Gastroesophageal sphincter (tissue), 4 donors: ENCODE results near the gene MORC4. TPM values are rescaled to one million over a fixed set of nuclear protein-coding genes. Genes with fewer than 3 reads are reported as not detected.

Source experiments
- ATAC-seq: fragments of 150-250 bp; one replicate; pipeline ENCODE4 v1.9.1; 2016; ENCODE audit warnings: mild to moderate bottlenecking, moderate library complexity
- H3K27ac ChIP-seq, 4 donors: fragments of 200-600 bp; sonication (generic) in 3 of 4; 1 replicate in 3 of 4; 2 replicates in 1 of 4; pipeline ENCODE4 v1.5.1; 2016 to 2019
- H3K27me3 ChIP-seq: fragments of 200-600 bp; sonication (generic); one replicate; pipeline ENCODE4 v1.5.1; 2019
- H3K36me3 ChIP-seq, 2 donors: fragments of 200-600 bp; sonication (generic); one replicate each; pipeline ENCODE4 v1.5.1; 2019; ENCODE audit warnings: control low read depth in 1 of 2
- H3K4me1 ChIP-seq, 3 donors: fragments of 200-600 bp; sonication (generic); 1 replicate in 2 of 3; 2 replicates in 1 of 3; pipeline ENCODE4 v1.5.1; 2016 to 2019; ENCODE audit warnings: control low read depth in 2 of 3
- H3K4me3 ChIP-seq, 2 donors: fragments of 200-600 bp; sonication (generic); one replicate each; pipeline ENCODE4 v1.5.1; 2019; ENCODE audit warnings: mild to moderate bottlenecking in 1 of 2, moderate library complexity in 1 of 2
- H3K9me3 ChIP-seq, 3 donors: fragments of 200-600 bp; sonication (generic); one replicate each; pipeline ENCODE4 v1.5.1; 2017 to 2019; ENCODE audit warnings: control low read depth in 2 of 3
- EP300 ChIP-seq: sonication (generic); formaldehyde crosslinking; IDR thresholded peaks from one replicate; pipeline ENCODE4 v1.6.1; 2017; ENCODE audit warnings: antibody characterized with exemption, mild to moderate bottlenecking
- POLR2A ChIP-seq, 2 donors: fragments of 450-650 bp; IDR thresholded peaks; one replicate each; pipeline ENCODE4 v1.6.1; 2017; ENCODE audit warnings: antibody characterized with exemption in 2 of 2, mild to moderate bottlenecking in 2 of 2, moderate library complexity in 1 of 2
- POLR2AphosphoS5 ChIP-seq: sonication (generic); formaldehyde crosslinking; IDR thresholded peaks from one replicate; pipeline ENCODE4 v1.6.1; 2017; ENCODE audit warnings: antibody characterized with exemption
- WGBS, 2 donors: methylation state at CpG; one replicate each; pipeline ENCODE4 v1.1.5; 2018; ENCODE audit warnings: low coverage in 1 of 2; 5-methylcytosine and 5-hydroxymethylcytosine counted together
- total RNA-seq, 4 donors: library from RNA; depleted of rRNA; stranded (reverse); fragments of >200 nt; gene quantifications; one replicate each; pipeline ENCODE4 v1.1.0, GENCODE V29; 2016
- TF ChIP-seq, protein P1 (sequence below), 4 experiments: fragments of 200-600 bp in 2 of 4; fragments of 450-650 bp in 2 of 4; sonication (generic) in 1 of 4; IDR thresholded peaks; one replicate each; pipeline ENCODE4 v1.5.1; 2017 to 2019; ENCODE audit warnings: antibody characterized with exemption in 4 of 4, mild to moderate bottlenecking in 2 of 4, moderate library complexity in 2 of 4

Gene MORC4
- 10 to 100 TPM; 10.7 to 19.5 (median 15.4) TPM for total RNA-seq

DNA sequence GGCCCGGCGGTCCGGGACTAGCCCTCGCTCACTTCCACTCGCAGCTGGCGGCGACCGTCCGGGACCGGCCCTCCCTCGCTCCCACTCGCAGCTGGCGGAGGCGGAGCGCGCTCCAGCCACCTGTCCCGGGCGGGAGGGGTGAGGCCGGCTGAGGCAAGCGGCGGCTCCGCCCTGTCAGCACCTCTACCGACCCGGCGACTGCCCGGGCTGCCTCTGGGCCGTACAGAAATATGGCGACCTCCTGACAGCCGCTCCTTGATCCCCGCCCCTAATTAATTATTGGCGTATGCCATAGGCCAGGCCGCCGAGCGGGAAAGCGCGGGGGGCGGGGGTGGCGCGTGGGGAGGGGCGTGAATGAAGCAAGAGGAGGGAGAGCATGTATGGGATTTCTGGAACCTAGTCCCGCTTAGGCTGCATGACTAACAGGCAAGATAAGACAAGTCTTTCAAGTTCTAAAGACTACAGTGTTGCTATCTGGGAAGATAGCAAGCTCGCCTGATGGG lies at the start of gene MORC4:
Gene MORC4 (minus strand): TSS at position 200 of the 503 bp plus-strand sequence. CDS start 243 bp downstream, outside the sequence.
- WGBS, 2 donors: 41% methylated on average over 2 of the region's 42 CpGs; no CpG with 5 or more reads in 1 of the 2 donors
- ATAC-seq: peak; percentile 93
- Histone ChIP-seq H3K4me1 (no peaks in the 10 kb centered on the region), H3K27me3 (no peaks in the 10 kb centered on the region), H3K9me3 (no peaks in the 10 kb centered on the region), H3K27ac (peak within 1 kb of the TSS; percentile 55 to 88 (median 86)), H3K36me3 (no peaks in the 10 kb centered on the region), H3K4me3 (peak within 1 kb of the TSS; percentile 68 to 94)
- TF ChIP-seq POLR2AphosphoS5 (peak; percentile 58), EP300 (no peak), POLR2A (IDR thresholded peaks at IDR 0.05) (peak; percentile 33 to 41)

DNA sequence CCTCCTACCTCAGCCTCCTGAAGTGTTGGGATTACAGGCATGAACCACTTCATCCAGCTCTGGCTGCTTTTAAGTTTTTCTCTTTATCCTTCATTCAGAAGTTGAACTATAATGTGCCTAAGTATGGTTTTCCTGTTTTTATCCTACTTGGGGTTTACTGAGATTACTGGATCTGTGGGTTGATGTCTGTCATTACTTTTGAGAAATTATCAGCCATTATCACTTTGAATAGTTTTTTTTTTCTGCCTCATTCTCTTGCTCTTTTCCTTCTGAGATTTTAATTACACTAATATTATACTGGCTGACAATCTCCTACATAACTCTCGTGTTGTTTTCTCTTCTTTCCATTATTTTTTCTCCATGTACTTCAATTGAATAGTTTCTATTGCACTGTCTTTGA lies 47.6 kb upstream of the MORC4 start:
- Histone ChIP-seq H3K4me1 (no peaks in the 10 kb centered on the region), H3K27me3 (no peaks in the 10 kb centered on the region), H3K27ac (no peak overlapping the region), H3K4me3 (no peak overlapping the region), H3K36me3 (no peaks in the 10 kb centered on the region), H3K9me3 (no peaks in the 10 kb centered on the region)
- ATAC-seq: no peak
- TF ChIP-seq EP300 (no peak), POLR2AphosphoS5 (no peak), POLR2A (IDR thresholded peaks at IDR 0.05) (no peak)
- TF ChIP-seq, protein P1, sequence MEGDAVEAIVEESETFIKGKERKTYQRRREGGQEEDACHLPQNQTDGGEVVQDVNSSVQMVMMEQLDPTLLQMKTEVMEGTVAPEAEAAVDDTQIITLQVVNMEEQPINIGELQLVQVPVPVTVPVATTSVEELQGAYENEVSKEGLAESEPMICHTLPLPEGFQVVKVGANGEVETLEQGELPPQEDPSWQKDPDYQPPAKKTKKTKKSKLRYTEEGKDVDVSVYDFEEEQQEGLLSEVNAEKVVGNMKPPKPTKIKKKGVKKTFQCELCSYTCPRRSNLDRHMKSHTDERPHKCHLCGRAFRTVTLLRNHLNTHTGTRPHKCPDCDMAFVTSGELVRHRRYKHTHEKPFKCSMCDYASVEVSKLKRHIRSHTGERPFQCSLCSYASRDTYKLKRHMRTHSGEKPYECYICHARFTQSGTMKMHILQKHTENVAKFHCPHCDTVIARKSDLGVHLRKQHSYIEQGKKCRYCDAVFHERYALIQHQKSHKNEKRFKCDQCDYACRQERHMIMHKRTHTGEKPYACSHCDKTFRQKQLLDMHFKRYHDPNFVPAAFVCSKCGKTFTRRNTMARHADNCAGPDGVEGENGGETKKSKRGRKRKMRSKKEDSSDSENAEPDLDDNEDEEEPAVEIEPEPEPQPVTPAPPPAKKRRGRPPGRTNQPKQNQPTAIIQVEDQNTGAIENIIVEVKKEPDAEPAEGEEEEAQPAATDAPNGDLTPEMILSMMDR (IDR thresholded peaks at IDR 0.05): no peak
- WGBS, 2 donors: 50 to 57% methylated on average over 1 of the region's 1 CpG

DNA sequence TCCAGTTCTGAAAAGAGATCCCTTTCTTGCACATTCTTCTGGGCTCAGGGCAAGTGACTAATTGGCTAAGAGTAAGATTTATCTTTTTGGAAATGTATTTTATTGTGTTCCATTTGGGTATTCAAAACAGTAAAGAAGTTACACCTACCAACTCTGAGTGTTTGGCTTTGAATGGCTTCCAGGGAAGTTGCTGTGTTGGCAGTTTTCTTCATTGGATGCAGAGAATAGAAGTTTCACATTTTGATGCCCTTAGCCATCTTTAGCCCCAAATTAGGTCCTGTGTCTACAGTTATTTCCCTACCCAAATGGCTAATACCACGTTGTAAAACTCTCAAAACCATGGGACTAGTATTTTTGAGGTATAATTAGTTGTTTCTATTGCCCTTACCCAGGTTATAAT lies 29.7 kb upstream of the MORC4 start:
- TF ChIP-seq POLR2AphosphoS5 (no peak), POLR2A (IDR thresholded peaks at IDR 0.05) (no peak), EP300 (no peak)
- TF ChIP-seq, protein P1 (IDR thresholded peaks at IDR 0.05): no peak
- Histone ChIP-seq H3K27ac (no peak overlapping the region), H3K27me3 (no peaks in the 10 kb centered on the region), H3K9me3 (no peaks in the 10 kb centered on the region), H3K4me1 (no peaks in the 10 kb centered on the region), H3K36me3 (no peaks in the 10 kb centered on the region), H3K4me3 (no peak overlapping the region)
- no peak for ATAC-seq
- WGBS, 2 donors: 50% methylated on average over 1 of the region's 1 CpG

DNA sequence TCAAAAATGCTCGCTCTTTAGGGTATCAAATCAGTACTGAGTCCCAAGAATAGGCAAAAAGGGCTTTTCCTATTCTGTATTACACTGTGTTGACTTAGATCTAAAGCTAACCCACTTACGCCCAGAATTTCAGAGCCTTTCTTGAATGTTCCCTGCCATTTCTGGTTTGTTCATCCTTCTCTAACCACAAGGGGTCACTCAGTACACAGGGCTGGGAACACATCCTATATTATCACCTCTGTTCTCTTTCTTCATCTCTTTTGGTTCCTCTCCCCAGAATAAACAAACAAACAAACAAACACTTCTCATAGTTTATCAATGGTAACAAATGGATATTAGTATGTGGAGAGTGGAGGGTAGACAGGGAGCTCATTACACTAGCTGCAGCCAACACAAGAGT lies 25.5 kb upstream of the MORC4 start:
- H3K4me3 ChIP-seq: no peak overlapping the region
- no peaks in the 10 kb centered on the region for H3K9me3 ChIP-seq
- no peak for ATAC-seq
- H3K27me3 ChIP-seq: no peaks in the 10 kb centered on the region
- no peaks in the 10 kb centered on the region for H3K4me1 ChIP-seq
- 35% methylated on average over 2 of the region's 2 CpGs; no CpG with 5 or more reads in 1 of the 2 donors for WGBS, 2 donors
- no peaks in the 10 kb centered on the region for H3K36me3 ChIP-seq
- no peak overlapping the region for H3K27ac ChIP-seq
- TF ChIP-seq, protein P1 (IDR thresholded peaks at IDR 0.05): peak in 3 of 4 experiments; percentile 15 to 40 (median 38)
- no peak for TF ChIP-seq POLR2AphosphoS5

DNA sequence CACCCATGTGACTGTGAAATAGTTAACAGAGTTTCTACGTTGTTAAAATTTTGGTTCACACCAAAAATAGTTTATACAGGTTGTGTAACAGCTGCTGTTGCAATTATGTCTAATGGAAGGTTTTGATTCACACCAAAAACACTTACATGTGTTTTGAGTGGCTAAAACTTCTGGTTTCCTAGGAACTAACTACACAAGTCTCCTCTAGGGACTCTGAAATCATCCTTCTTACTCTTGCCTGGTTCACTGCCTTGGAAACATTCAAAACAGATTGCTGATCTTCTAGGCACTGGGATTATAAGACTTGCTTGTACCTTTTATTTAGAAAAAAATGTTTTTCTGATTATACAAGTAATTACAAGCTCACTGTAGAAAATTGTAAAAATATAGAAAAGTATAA lies 14.9 kb upstream of the MORC4 start:
- WGBS, 2 donors: 8 to 18% methylated on average over 1 of the region's 1 CpG
- no peak overlapping the region for H3K4me3 ChIP-seq
- H3K27me3 ChIP-seq: no peaks in the 10 kb centered on the region
- peak; percentile 25 for TF ChIP-seq POLR2AphosphoS5
- TF ChIP-seq, protein P1 (IDR thresholded peaks at IDR 0.05): no peak
- no peaks in the 10 kb centered on the region for H3K36me3 ChIP-seq
- no peak overlapping the region for H3K27ac ChIP-seq
- H3K4me1 ChIP-seq: no peaks in the 10 kb centered on the region
- peak; percentile 79 for ATAC-seq
- H3K9me3 ChIP-seq: no peaks in the 10 kb centered on the region
